NCI-H345 (cell line): ENCODE measurements around the gene INPP5A.

Experiments used
- DNase-seq: peaks from one replicate; lab custom pipeline; 2025; lab: John Stamatoyannopoulos, UW

Gene INPP5A

GRCh38 chr10:132743925-132744490 lies 206.4 kb downstream of the INPP5A start:
- no peak for DNase-seq

GRCh38 chr10:132744839-132745238 lies 207.3 kb downstream of the INPP5A start:
- DNase-seq, result no peak

GRCh38 chr10:132745511-132745910 lies 207.9 kb downstream of the INPP5A start:
- no peak for DNase-seq

- DNase-seq, result no peak
Observed at GRCh38 chr10:132745971-132746370, 208.4 kb downstream of the INPP5A start.

GRCh38 chr10:132746386-132746785 lies 208.8 kb downstream of the INPP5A start:
- no peak for DNase-seq

GRCh38 chr10:132746801-132747625 lies 209.4 kb downstream of the INPP5A start:
- no peak for DNase-seq

- DNase-seq, result no peak
Observed at GRCh38 chr10:132748135-132748534, 210.5 kb downstream of the INPP5A start.

GRCh38 chr10:132748545-132749370 lies 211.2 kb downstream of the INPP5A start:
- no peak for DNase-seq

GRCh38 chr10:132749371-132749795 lies 211.8 kb downstream of the INPP5A start:
- DNase-seq, result no peak

- DNase-seq, result no peak
Observed at GRCh38 chr10:132750936-132751335, 213.3 kb downstream of the INPP5A start.

- no peak for DNase-seq
Observed at GRCh38 chr10:132752378-132752777, 214.8 kb downstream of the INPP5A start.

GRCh38 chr10:132752961-132753360 lies 215.4 kb downstream of the INPP5A start:
- no peak for DNase-seq

GRCh38 chr10:132753596-132753995 lies 216.0 kb downstream of the INPP5A start:
- DNase-seq, result no peak

GRCh38 chr10:132754071-132754470 lies 216.5 kb downstream of the INPP5A start:
- DNase-seq, result no peak

GRCh38 chr10:132755166-132755711 lies 217.7 kb downstream of the INPP5A start:
- no peak for DNase-seq

- no peak for DNase-seq
Observed at GRCh38 chr10:132756591-132756990, 219.0 kb downstream of the INPP5A start.

- no peak for DNase-seq
Observed at GRCh38 chr10:132757171-132757570, 219.6 kb downstream of the INPP5A start.

- no peak for DNase-seq
Observed at GRCh38 chr10:132758865-132759264, 221.3 kb downstream of the INPP5A start.

GRCh38 chr10:132761395-132762060 lies 223.9 kb downstream of the INPP5A start:
- no peak for DNase-seq

GRCh38 chr10:132762267-132762666 lies 224.7 kb downstream of the INPP5A start:
- no peak for DNase-seq

GRCh38 chr10:132763545-132763944 lies 226.0 kb downstream of the INPP5A start:
- DNase-seq, result no peak

- no peak for DNase-seq
Observed at GRCh38 chr10:132764108-132764507, 226.5 kb downstream of the INPP5A start.
